ENCODE measurements around the gene HABP4.

The HABP4 gene

DNA sequence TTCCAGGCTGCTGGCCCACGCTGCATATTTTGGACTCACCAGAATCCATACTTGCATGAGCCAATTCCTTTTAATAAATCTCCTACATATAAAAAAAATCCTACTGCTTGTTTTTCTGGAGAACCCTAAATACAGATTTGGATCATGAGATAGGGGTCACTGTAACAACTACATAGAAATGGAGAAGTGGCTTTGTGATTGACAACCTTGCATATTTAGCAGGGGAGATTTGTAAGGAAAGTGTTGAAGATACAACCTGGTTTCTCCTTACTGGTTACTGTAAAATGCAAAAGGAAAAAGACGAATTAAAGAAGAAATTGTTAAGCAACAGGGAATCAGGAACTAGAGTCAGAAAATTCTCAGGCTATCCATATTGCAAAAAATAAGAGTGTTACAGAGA, 74.8 kb downstream of the HABP4 start:
- DNase-seq: no peak

GRCh38 chr9:96532173-96532572, 82.2 kb downstream of the HABP4 start:
- no peak for DNase-seq

DNA sequence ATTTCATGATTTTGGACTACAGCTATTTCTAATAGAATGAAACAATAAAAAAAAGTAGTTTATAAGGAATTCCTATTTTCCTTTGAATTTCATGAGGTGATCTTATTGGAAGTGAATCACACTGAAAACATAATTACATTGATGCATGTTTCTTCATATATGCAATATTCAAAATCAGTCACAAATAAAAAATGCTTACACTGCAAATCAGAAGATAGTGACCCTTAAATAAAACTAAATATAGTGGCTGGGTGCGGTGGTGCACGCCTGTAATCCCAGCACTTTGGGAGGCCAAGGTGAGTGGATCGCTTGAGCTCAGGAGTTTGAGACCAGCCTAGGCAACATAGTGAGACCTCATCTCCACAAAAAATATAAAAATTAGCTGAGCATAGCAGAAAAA, 90.1 kb downstream of the HABP4 start:
- DNase-seq: no peak

Data from NCI-H82 (cell line).